ENCODE results near the gene IYD. TPM values are rescaled to one million over a fixed set of nuclear protein-coding genes. Genes with fewer than 3 reads are reported as not detected.

IYD gene
- total RNA-seq, 4 donors from 2014 or later, result 0.83 to 57.0 (median 36.8) TPM

GRCh38 chr6:150354754-150355571, 13.8 kb upstream of the IYD start:
- Histone ChIP-seq H3K36me3 (no peaks in the 10 kb centered on the region), H3K27me3 (no peaks in the 10 kb centered on the region), H3K4me1 (no peaks in the 10 kb centered on the region), H3K27ac (no peak overlapping the region), H3K4me3 (no peak overlapping the region), H3K9me3 (no peaks in the 10 kb centered on the region)
- no peak for TF ChIP-seq POLR2A (IDR thresholded peaks at IDR 0.05)
- TF ChIP-seq, protein P1, sequence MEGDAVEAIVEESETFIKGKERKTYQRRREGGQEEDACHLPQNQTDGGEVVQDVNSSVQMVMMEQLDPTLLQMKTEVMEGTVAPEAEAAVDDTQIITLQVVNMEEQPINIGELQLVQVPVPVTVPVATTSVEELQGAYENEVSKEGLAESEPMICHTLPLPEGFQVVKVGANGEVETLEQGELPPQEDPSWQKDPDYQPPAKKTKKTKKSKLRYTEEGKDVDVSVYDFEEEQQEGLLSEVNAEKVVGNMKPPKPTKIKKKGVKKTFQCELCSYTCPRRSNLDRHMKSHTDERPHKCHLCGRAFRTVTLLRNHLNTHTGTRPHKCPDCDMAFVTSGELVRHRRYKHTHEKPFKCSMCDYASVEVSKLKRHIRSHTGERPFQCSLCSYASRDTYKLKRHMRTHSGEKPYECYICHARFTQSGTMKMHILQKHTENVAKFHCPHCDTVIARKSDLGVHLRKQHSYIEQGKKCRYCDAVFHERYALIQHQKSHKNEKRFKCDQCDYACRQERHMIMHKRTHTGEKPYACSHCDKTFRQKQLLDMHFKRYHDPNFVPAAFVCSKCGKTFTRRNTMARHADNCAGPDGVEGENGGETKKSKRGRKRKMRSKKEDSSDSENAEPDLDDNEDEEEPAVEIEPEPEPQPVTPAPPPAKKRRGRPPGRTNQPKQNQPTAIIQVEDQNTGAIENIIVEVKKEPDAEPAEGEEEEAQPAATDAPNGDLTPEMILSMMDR (IDR thresholded peaks at IDR 0.05), result no peak
- DNase-seq, result no peak

GRCh38 chr6:150355932-150356331, 12.9 kb upstream of the IYD start:
- H3K4me1 ChIP-seq, result no peaks in the 10 kb centered on the region
- no peak for TF ChIP-seq POLR2A (IDR thresholded peaks at IDR 0.05)
- TF ChIP-seq, protein P1 (IDR thresholded peaks at IDR 0.05), result no peak
- H3K27ac ChIP-seq, result no peak overlapping the region
- no peak for DNase-seq
- no peak overlapping the region for H3K4me3 ChIP-seq
- H3K27me3 ChIP-seq, result no peaks in the 10 kb centered on the region
- no peaks in the 10 kb centered on the region for H3K9me3 ChIP-seq
- no peaks in the 10 kb centered on the region for H3K36me3 ChIP-seq

- DNase-seq, result no peak
- TF ChIP-seq, protein P1 (IDR thresholded peaks at IDR 0.05), result no peak
- no peak for TF ChIP-seq POLR2A (IDR thresholded peaks at IDR 0.05)
- H3K27me3 ChIP-seq, result no peaks in the 10 kb centered on the region
- H3K9me3 ChIP-seq, result no peaks in the 10 kb centered on the region
- H3K4me1 ChIP-seq, result no peaks in the 10 kb centered on the region
- no peaks in the 10 kb centered on the region for H3K36me3 ChIP-seq
- no peak overlapping the region for H3K27ac ChIP-seq
- no peak overlapping the region for H3K4me3 ChIP-seq
Measured at GRCh38 chr6:150361876-150362275, 6.9 kb upstream of the IYD start.

GRCh38 chr6:150363733-150364132, 5.1 kb upstream of the IYD start:
- TF ChIP-seq, protein P1 (IDR thresholded peaks at IDR 0.05), result no peak
- no peak for TF ChIP-seq POLR2A (IDR thresholded peaks at IDR 0.05)
- H3K4me1 ChIP-seq, result no peaks in the 10 kb centered on the region
- H3K27me3 ChIP-seq, result no peaks in the 10 kb centered on the region
- DNase-seq, result no peak
- no peak overlapping the region for H3K4me3 ChIP-seq
- no peaks in the 10 kb centered on the region for H3K9me3 ChIP-seq
- H3K36me3 ChIP-seq, result no peaks in the 10 kb centered on the region
- H3K27ac ChIP-seq, result no peak overlapping the region

GRCh38 chr6:150366118-150366778, 2.6 kb upstream of the IYD start:
- TF ChIP-seq, protein P1 (IDR thresholded peaks at IDR 0.05), result no peak
- TF ChIP-seq POLR2A (IDR thresholded peaks at IDR 0.05), result no peak
- Histone ChIP-seq H3K27ac (no peak overlapping the region), H3K4me3 (no peak overlapping the region), H3K9me3 (no peaks in the 10 kb centered on the region), H3K4me1 (no peaks in the 10 kb centered on the region), H3K36me3 (no peaks in the 10 kb centered on the region), H3K27me3 (no peaks in the 10 kb centered on the region)
- no peak for DNase-seq
